ENCODE measurements around the gene HS3ST3B1. TPM values are rescaled to one million over a fixed set of nuclear protein-coding genes. Genes with fewer than 3 reads are reported as not detected.
A peak's percentile ranks its signal among the peaks of the same experiment; 100 is the strongest.

The HS3ST3B1 gene
- total RNA-seq, 4 donors from 2014 or later: 1.5 to 5.3 (median 3.1) TPM; not detected in 1

DNA sequence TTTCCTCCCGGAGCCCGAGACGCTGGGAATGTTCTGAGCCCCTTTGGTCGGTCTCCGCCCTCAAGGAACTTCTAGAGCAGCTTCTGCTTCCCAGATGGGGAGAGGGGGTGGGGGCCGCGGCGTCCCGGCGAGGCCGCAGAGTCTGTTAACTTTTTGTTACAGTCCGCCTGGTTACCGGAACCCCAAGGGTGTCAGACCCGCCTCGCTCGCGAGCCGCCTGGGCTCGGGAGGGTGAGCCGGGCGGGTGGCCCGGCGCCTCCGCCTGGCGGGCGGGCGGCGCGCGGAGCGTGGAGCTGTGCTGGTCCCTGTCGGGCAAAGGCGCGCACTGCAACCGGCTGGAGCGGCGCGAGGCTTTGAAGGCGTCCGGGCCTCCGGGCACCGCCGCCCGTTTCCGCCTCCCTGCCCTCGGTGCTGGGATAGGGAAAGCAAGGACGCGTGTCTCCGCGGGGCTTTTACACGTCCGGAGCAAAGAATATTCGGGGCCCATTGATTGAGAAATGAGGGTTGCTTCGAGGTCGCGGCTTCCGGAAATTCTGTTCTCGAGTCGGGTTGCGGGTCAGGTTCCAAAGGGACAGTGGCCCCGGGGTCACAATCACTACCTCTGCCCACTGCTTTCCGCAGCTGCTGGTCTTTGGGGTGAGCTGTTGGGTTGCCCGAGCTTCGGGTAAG, 1.7 kb downstream of the HS3ST3B1 start:
- TF ChIP-seq, protein P1, sequence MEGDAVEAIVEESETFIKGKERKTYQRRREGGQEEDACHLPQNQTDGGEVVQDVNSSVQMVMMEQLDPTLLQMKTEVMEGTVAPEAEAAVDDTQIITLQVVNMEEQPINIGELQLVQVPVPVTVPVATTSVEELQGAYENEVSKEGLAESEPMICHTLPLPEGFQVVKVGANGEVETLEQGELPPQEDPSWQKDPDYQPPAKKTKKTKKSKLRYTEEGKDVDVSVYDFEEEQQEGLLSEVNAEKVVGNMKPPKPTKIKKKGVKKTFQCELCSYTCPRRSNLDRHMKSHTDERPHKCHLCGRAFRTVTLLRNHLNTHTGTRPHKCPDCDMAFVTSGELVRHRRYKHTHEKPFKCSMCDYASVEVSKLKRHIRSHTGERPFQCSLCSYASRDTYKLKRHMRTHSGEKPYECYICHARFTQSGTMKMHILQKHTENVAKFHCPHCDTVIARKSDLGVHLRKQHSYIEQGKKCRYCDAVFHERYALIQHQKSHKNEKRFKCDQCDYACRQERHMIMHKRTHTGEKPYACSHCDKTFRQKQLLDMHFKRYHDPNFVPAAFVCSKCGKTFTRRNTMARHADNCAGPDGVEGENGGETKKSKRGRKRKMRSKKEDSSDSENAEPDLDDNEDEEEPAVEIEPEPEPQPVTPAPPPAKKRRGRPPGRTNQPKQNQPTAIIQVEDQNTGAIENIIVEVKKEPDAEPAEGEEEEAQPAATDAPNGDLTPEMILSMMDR (IDR thresholded peaks at IDR 0.05): peak; percentile 64 to 96 (median 90)
- no peak for TF ChIP-seq POLR2A (IDR thresholded peaks at IDR 0.05)
- Histone ChIP-seq H3K9me3 (no peaks in the 10 kb centered on the region), H3K4me3 (peak overlapping the region; percentile 29 to 53), H3K27ac (no peak overlapping the region), H3K36me3 (no peaks in the 10 kb centered on the region), H3K27me3 (peaks cover 6 to 54% of the 10 kb centered on the region in 2 donors), H3K4me1 (peaks cover 0 to 13% of the 10 kb centered on the region in 2 donors)
- DNase-seq: peak; percentile 52 to 78
- intact Hi-C loops (cut with DNase I; ENCODE audit: low total_unique reads): no loop called here

DNA sequence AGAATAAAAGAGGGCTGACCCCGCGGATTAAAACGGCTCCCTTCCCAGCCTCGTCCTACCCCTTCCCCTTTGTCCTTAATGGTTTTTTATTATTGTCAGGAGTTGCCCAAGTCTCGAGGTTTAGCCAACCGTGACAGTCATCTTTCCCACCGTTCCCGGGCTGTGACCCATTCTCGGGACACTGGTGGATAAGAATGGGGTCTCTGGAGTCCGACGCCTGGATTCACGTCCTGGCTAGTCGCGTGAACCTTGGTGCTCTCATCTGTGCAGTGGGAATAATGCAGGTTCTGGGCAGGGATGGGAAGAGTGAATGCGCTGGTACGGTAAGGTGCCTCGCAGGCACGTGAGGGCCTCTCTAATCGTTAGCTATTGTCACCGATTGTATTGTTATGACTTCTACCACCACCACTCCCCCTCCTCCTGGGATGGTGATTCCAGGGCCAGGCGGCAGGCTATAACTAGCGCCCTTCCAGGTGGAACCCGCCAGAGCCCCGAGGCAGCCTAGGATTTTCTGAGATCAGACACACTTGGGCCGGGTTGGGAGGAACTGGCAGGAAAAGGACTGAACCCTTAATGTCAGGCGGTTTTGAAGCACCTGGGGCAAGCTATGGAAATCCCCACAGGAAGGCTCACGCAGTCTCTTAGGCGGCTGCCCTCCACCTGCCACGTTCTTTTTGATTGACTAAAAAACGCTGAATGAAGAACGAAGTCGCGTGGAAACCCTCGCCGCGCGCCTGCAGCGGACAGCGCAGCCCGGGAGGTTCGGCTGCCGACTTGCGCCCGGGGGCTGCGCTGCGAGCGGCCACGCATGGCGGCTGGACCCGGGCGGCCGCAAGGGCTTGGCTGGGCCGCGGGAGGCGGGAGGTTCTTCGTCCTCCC, 2.7 kb downstream of the HS3ST3B1 start:
- H3K4me1 ChIP-seq: peaks cover 0 to 13% of the 10 kb centered on the region in 2 donors
- no peak for DNase-seq
- H3K4me3 ChIP-seq: no peak overlapping the region

DNA sequence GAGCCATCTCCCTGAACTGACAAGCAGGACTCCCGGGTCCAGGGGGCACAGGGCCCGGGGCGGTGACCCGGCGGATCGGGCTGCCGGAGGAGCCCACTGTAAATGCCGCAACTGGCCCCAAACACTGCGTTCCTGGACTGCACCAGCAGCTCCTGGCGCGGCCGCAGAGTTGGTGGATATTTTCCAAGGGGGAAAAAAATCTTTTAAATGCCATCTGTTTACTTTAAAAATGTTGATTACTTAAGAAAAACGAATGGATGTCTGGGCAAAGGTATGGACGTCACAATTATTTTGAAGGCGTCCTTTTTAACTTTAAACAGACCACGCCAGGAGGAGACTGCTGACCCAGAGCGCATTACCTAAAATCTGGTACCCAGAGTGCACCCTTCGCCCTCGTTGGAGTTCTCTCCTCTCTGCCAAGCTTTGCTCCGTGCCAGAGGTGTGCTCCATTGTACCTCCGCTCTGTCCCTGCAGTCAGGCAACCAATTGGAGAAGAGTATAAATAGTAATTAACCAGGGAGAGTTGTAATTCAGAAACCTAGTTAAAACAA, 3.4 kb downstream of the HS3ST3B1 start:
- no peak for TF ChIP-seq POLR2A (IDR thresholded peaks at IDR 0.05)
- TF ChIP-seq, protein P1 (IDR thresholded peaks at IDR 0.05): no peak
- peaks cover 0 to 14% of the 10 kb centered on the region in 2 donors for H3K4me1 ChIP-seq
- no peak overlapping the region for H3K27ac ChIP-seq
- no peaks in the 10 kb centered on the region for H3K9me3 ChIP-seq
- DNase-seq: no peak
- intact Hi-C loops (cut with DNase I; ENCODE audit: low total_unique reads): no loop called here
- no peaks in the 10 kb centered on the region for H3K36me3 ChIP-seq
- H3K27me3 ChIP-seq: peaks cover 4 to 49% of the 10 kb centered on the region in 2 donors
- no peak overlapping the region for H3K4me3 ChIP-seq

More for the DNA sequence above, 2.7 kb downstream of the HS3ST3B1 start:
- no peak overlapping the region for H3K27ac ChIP-seq
- no peaks in the 10 kb centered on the region for H3K36me3 ChIP-seq
- intact Hi-C loops (cut with DNase I; ENCODE audit: low total_unique reads): no loop called here
- H3K9me3 ChIP-seq: no peaks in the 10 kb centered on the region
- peaks cover 2 to 54% of the 10 kb centered on the region in 2 donors for H3K27me3 ChIP-seq
- TF ChIP-seq, protein P1 (IDR thresholded peaks at IDR 0.05): no peak
- TF ChIP-seq POLR2A (IDR thresholded peaks at IDR 0.05): no peak

DNA sequence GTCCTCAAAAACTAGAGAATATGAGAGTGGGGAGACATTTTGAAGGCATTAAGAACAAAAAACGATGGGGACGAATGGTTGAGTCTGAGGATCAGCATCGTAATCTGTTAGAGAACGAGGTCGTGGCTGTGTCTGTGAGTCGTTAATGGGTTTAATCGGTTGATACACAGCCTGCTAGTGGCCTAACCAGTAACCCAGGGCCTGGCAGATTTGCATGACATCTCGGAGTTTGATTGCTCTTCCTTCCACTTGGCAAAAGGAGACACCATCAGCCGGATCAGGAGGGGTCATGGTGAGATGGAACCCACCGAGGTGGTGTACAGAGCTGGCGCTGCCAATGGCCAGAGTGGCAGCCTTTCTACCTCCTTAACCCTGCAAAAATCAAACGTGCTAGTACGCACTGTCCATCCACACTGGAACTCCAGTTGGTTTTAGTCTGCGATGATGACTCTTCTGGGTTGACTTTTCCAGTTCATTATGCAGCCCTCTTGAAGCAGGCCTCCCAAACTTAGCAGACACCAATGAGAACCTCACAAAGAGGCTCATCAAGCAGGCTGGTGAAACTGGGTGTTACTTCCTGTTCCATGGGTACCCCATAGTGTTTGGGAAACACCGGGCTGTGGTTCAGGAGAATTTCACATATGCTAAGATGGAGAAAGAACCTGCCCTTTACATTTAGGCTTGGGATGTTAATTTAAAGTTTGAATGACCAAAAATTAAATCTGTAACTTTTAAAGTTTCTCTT, 4.1 kb downstream of the HS3ST3B1 start:
- intact Hi-C loops (cut with DNase I; ENCODE audit: low total_unique reads): no loop called here
- H3K4me3 ChIP-seq: no peak overlapping the region
- TF ChIP-seq, protein P1 (IDR thresholded peaks at IDR 0.05): no peak
- TF ChIP-seq POLR2A (IDR thresholded peaks at IDR 0.05): no peak
- peaks cover 4 to 44% of the 10 kb centered on the region in 2 donors for H3K27me3 ChIP-seq
- H3K27ac ChIP-seq: no peak overlapping the region
- no peaks in the 10 kb centered on the region for H3K9me3 ChIP-seq
- no peak for DNase-seq
- H3K4me1 ChIP-seq: peaks cover 0 to 19% of the 10 kb centered on the region in 2 donors
- no peaks in the 10 kb centered on the region for H3K36me3 ChIP-seq
